ENCODE data around the gene ST6GALNAC3.

- no peak for TF ChIP-seq CTCF (IDR thresholded peaks at IDR 0.05)
- no peak for TF ChIP-seq POLR2A (IDR thresholded peaks at IDR 0.05)
These were observed 545.8 kb downstream of the ST6GALNAC3 start for GRCh38 chr1:76620371-76620770.
